ENCODE data around the gene NME2.

DNA sequence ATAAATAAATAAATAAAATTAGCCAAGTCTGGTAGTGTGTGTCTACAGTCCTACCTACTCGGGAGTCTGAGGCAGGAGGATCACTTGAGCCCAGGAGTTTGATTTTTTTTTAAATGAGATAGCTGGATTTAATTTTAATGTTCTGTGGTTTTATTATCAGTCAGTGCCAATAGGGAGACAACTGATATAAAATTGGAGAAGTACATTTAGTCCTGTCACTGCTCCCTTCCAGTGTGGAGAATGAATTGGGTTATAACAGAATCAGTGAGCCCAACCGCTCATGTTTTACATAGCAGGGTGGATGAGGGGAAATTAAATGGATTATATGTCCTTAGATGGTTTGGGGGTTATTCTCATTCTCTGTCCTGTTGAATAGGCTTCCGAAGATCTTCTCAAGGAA, 6.6 kb upstream of the NME2 start:
- TF ChIP-seq CTCF (optimal IDR thresholded peaks at IDR 0.05 in 1 of 3, IDR thresholded peaks at IDR 0.05 in 1 of 3, conservative IDR thresholded peaks at IDR 0.05 in 1 of 3; ENCODE audit: extremely low read depth in 1 of 3, insufficient read depth in 2 of 3, low read length in 3 of 3) (no peak), EZH2 (IDR thresholded peaks at IDR 0.05; ENCODE audit: low read length) (no peak)

Data from keratinocyte (primary cell).